Hippocampal formation (tissue), 2 donors: ENCODE data around the gene MRC1.

Experiments used
- DNase-seq, 2 donors: peaks; one replicate each; lab custom pipeline; 2025; lab: John Stamatoyannopoulos, UW

MRC1 gene

GRCh38 chr10:17795813-17796594, 13.1 kb upstream of the MRC1 start:
- no peak for DNase-seq

- DNase-seq: no peak
Measured at GRCh38 chr10:17801507-17801906, 7.6 kb upstream of the MRC1 start.

- no peak for DNase-seq
Measured at GRCh38 chr10:17802350-17802749, 6.8 kb upstream of the MRC1 start.

- no peak for DNase-seq
Measured at GRCh38 chr10:17802976-17803375, 6.2 kb upstream of the MRC1 start.

- DNase-seq: no peak
Measured at GRCh38 chr10:17805330-17805729, 3.8 kb upstream of the MRC1 start.

GRCh38 chr10:17805921-17806577, 3.1 kb upstream of the MRC1 start:
- DNase-seq: no peak

GRCh38 chr10:17811146-17811865, 2.2 kb downstream of the MRC1 start:
- no peak for DNase-seq

- DNase-seq: no peak
Measured at GRCh38 chr10:17814973-17815372, 5.8 kb downstream of the MRC1 start.

- DNase-seq: no peak
Measured at GRCh38 chr10:17816199-17816598, 7.1 kb downstream of the MRC1 start.

- no peak for DNase-seq
Measured at GRCh38 chr10:17817316-17817715, 8.2 kb downstream of the MRC1 start.

GRCh38 chr10:17817790-17818189, 8.6 kb downstream of the MRC1 start:
- DNase-seq: no peak

- no peak for DNase-seq
Measured at GRCh38 chr10:17819836-17820235, 10.7 kb downstream of the MRC1 start.

- no peak for DNase-seq
Measured at GRCh38 chr10:17820943-17821342, 11.8 kb downstream of the MRC1 start.

GRCh38 chr10:17821893-17822292, 12.7 kb downstream of the MRC1 start:
- DNase-seq: no peak

- DNase-seq: no peak
Measured at GRCh38 chr10:17831341-17831740, 22.2 kb downstream of the MRC1 start.

- no peak for DNase-seq
Measured at GRCh38 chr10:17831896-17832295, 22.7 kb downstream of the MRC1 start.

- DNase-seq: no peak
Measured at GRCh38 chr10:17833656-17834055, 24.5 kb downstream of the MRC1 start.

GRCh38 chr10:17835688-17836087, 26.5 kb downstream of the MRC1 start:
- no peak for DNase-seq

- DNase-seq: no peak
Measured at GRCh38 chr10:17836942-17837341, 27.8 kb downstream of the MRC1 start.

- DNase-seq: peak in 1 of 2 donors; percentile 49
Measured at GRCh38 chr10:17838080-17838648, 29.0 kb downstream of the MRC1 start.

- no peak for DNase-seq
Measured at GRCh38 chr10:17841050-17841449, 31.9 kb downstream of the MRC1 start.

- DNase-seq: no peak
Measured at GRCh38 chr10:17842641-17843040, 33.5 kb downstream of the MRC1 start.
